Thyroid gland (tissue), 4 donors: ENCODE results near the gene USP16. TPM values are rescaled to one million over a fixed set of nuclear protein-coding genes. Genes with fewer than 3 reads are reported as not detected.
"Not testable (repeated sequence)": the region's sequence is repeated elsewhere in the genome, so short reads cannot be mapped to it uniquely, and the experiment has no call there.

Experiments used
- DNase-seq, 2 donors: peaks; one replicate each; pipeline ENCODE4 v3.0.0-alpha.2; 2019
- H3K27ac ChIP-seq, 3 donors: fragments of 200-600 bp; sonication (generic); 1 replicate in 2 of 3; 2 replicates in 1 of 3; pipeline ENCODE4 v1.5.1; 2016 to 2019; ENCODE audit warnings: mild to moderate bottlenecking in 1 of 3, moderate library complexity in 1 of 3
- H3K27me3 ChIP-seq: fragments of 200-600 bp; sonication (generic); one replicate; pipeline ENCODE4 v1.5.1; 2019
- H3K36me3 ChIP-seq, 2 donors: fragments of 200-600 bp; sonication (generic); one replicate each; pipeline ENCODE4 v1.5.1; 2016 to 2019
- H3K4me1 ChIP-seq, 2 donors: fragments of 200-600 bp; sonication (generic); one replicate each; pipeline ENCODE4 v1.5.1; 2017 to 2019
- H3K4me3 ChIP-seq, 3 donors: fragments of 200-600 bp; sonication (generic); replicated peaks in 1 of 3; 1 replicate in 2 of 3; 2 replicates in 1 of 3; pipeline ENCODE4 v1.5.1; 2016; ENCODE audit warnings: mild to moderate bottlenecking in 1 of 3
- H3K9me3 ChIP-seq: fragments of 200-600 bp; sonication (generic); one replicate; pipeline ENCODE4 v1.5.1; 2017
- POLR2A ChIP-seq, 2 donors: fragments of 450-650 bp; IDR thresholded peaks; one replicate each; pipeline ENCODE4 v1.6.1; 2017; ENCODE audit warnings: antibody characterized with exemption in 2 of 2, mild to moderate bottlenecking in 2 of 2, moderate library complexity in 1 of 2
- WGBS, 2 donors: methylation state at CpG; one replicate each; pipeline ENCODE4 v1.1.5; 2017; 5-methylcytosine and 5-hydroxymethylcytosine counted together
- intact Hi-C: fragments of 100-400 bp; cut with DNase I; formaldehyde crosslinking; loops from one replicate; pipeline ENCODE4 v1.15.1; 2023
- total RNA-seq, 4 donors: library from RNA; depleted of rRNA; stranded (reverse); fragments of >200 nt; gene quantifications; one replicate each; pipeline ENCODE4 v1.2.3, GENCODE V29; 2016
- TF ChIP-seq, protein P1 (sequence below), 6 experiments: fragments of 200-600 bp in 3 of 6; fragments of 450-650 bp in 3 of 6; sonication (generic) in 3 of 6; IDR thresholded peaks; one replicate each; pipeline ENCODE4 v1.5.1; 2016 to 2019; ENCODE audit warnings: antibody characterized with exemption in 6 of 6, mild to moderate bottlenecking in 2 of 6, inconsistent platforms in 1 of 6, moderate library complexity in 1 of 6

The USP16 gene
- total RNA-seq: 10 to 100 TPM; 40.0 to 53.4 (median 45.7) TPM

DNA sequence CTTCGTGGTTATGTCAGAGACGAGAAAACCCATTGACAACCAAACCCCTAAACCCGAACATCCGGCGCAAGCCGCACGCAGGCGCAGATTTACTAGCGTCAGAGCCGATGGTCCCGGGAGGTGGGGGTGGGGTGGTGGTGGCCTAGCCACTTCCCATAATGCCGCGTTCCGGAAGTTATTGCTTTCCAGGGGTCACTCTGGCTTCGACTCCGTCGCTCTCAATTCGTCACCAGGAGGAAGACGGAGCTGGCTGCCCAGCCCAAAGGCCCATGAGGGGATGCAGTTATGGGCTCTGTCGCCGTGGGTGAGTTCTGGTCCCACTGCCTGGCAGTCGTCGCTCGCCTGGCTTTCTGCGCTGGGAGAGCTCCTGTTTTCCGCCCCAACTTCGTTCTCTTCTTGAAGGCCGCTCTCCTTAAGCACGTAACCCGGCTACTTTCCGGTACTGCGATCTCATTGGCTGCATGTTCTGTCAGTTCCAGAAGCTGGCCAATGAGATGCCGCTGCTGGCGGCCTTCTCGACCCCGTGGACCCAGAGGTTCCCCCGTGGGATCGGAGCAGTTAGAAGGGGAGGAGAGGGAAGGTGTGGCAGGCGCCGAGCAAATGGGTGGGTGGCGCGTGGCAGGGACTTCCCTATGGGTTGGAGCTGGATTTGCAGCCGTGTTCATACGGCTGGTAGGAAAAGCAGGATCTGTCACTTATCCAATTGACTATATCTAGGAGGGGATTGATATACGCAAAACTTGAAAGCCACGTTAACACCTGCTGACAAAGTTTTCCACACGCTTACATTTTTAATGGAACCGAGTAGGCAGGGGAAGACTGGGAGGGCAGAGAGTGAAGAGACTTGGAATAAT, at the start of gene USP16:
Gene USP16 (plus strand): TSS at position 195 of the 854 bp plus-strand sequence. CDS start 3,246 bp downstream, outside the sequence.
- H3K9me3 ChIP-seq: no peaks in the 10 kb centered on the region
- H3K27me3 ChIP-seq: no peaks in the 10 kb centered on the region
- H3K4me3 ChIP-seq: peak within 1 kb of the TSS; percentile 36 to 79 (median 46)
- no peaks in the 10 kb centered on the region for H3K36me3 ChIP-seq
- peak; percentile 95 for DNase-seq
- TF ChIP-seq, protein P1, sequence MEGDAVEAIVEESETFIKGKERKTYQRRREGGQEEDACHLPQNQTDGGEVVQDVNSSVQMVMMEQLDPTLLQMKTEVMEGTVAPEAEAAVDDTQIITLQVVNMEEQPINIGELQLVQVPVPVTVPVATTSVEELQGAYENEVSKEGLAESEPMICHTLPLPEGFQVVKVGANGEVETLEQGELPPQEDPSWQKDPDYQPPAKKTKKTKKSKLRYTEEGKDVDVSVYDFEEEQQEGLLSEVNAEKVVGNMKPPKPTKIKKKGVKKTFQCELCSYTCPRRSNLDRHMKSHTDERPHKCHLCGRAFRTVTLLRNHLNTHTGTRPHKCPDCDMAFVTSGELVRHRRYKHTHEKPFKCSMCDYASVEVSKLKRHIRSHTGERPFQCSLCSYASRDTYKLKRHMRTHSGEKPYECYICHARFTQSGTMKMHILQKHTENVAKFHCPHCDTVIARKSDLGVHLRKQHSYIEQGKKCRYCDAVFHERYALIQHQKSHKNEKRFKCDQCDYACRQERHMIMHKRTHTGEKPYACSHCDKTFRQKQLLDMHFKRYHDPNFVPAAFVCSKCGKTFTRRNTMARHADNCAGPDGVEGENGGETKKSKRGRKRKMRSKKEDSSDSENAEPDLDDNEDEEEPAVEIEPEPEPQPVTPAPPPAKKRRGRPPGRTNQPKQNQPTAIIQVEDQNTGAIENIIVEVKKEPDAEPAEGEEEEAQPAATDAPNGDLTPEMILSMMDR (IDR thresholded peaks at IDR 0.05): peak in 3 of 6 experiments; percentile 29 to 41 (median 34)
- peak; percentile 43 to 60 for TF ChIP-seq POLR2A (IDR thresholded peaks at IDR 0.05)
- intact Hi-C loops: loop anchor here (5.0 kb wide), 2 partner anchors 32 to 48 kb away; partner anchors contain the start of genes CCT8 and LTN1
- peak within 1 kb of the TSS; percentile 97 to 98 (median 97) for H3K27ac ChIP-seq
- 0 to 1% methylated on average over 36 to 38 of the region's 48 CpGs for WGBS, 2 donors
- peaks cover 11 to 22% of the 10 kb centered on the region in 2 donors for H3K4me1 ChIP-seq

DNA sequence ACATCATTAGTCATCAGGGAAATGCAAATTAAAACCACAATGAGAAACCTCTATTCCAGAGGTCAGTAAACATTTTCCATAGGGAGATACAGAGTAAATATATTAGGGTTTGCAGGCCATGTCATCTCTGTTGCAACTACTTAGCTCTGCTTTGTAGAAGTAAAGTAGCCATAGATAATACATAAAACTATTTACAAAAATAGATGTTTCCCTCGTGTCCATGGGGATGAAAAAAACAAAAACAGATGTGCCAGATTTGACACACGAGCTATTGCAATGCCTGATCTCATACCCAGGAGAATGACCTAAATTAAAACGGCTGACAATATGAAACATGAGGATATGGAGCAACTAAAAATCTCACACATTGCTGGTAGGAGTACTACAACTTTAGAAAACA, 49.1 kb upstream of the USP16 start:
- no peaks in the 10 kb centered on the region for H3K9me3 ChIP-seq
- peaks cover 17 to 34% of the 10 kb centered on the region in 2 donors for H3K36me3 ChIP-seq
- H3K4me1 ChIP-seq: no peaks in the 10 kb centered on the region
- WGBS, 2 donors: 61 to 80% methylated on average over 3 of the region's 3 CpGs
- H3K27ac ChIP-seq: no peak overlapping the region
- H3K4me3 ChIP-seq: no peak overlapping the region
- no peaks in the 10 kb centered on the region for H3K27me3 ChIP-seq
- no peak for TF ChIP-seq POLR2A (IDR thresholded peaks at IDR 0.05)
- TF ChIP-seq, protein P1 (IDR thresholded peaks at IDR 0.05): no peak
- intact Hi-C loops: no loop called here
- no peak for DNase-seq

DNA sequence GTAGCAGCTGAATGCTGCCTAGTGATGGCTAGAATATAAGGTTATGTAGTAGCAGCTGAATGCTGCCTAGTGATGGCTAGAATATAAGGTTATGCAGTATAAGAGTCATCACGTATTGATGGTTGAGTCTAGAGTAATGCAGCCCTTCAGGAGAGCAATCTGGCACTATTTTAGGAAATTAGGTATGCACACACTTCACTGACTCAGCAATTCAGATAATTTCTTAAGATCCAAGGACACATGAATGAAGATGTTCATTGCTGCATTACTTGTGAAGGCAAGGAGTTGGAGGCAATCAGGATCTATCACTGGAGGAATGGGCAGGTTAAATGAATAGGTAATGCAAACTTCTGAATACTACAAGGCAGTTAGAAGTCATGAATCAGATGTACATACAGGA, 45.4 kb upstream of the USP16 start:
- no peak for TF ChIP-seq POLR2A (IDR thresholded peaks at IDR 0.05)
- H3K4me3 ChIP-seq: no peak overlapping the region
- intact Hi-C loops: no loop called here
- H3K4me1 ChIP-seq: no peaks in the 10 kb centered on the region
- H3K27ac ChIP-seq: no peak overlapping the region
- H3K9me3 ChIP-seq: no peaks in the 10 kb centered on the region
- no peaks in the 10 kb centered on the region for H3K27me3 ChIP-seq
- 100% methylated on average over 1 of the region's 1 CpG for WGBS, 2 donors
- no peak for DNase-seq
- H3K36me3 ChIP-seq: peaks cover 34 to 48% of the 10 kb centered on the region in 2 donors

DNA sequence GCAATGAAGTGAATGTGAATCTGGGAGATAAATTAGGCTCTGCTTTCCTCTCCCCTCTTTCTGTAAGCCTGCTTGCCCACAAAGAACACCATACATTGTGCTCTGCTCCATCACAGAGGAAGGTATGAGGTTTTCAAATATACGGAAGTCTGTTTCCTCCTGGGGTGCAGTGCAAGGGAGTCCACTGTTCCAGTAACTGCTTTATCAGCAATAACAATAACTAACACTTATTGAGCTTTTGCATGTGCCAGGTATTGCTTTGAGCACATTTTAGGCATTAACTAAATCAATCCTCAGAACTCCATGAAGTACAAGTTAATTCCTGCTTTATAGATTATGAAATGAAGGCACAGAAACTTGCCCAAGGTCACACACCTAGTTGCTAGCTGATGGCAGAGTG, 41.8 kb upstream of the USP16 start:
- Histone ChIP-seq H3K4me3 (no peak overlapping the region), H3K27ac (no peak overlapping the region), H3K27me3 (no peaks in the 10 kb centered on the region), H3K36me3 (peaks cover 42 to 51% of the 10 kb centered on the region in 2 donors), H3K9me3 (no peaks in the 10 kb centered on the region), H3K4me1 (no peaks in the 10 kb centered on the region)
- 96 to 100% methylated on average over 1 of the region's 1 CpG for WGBS, 2 donors
- intact Hi-C loops: no loop called here
- TF ChIP-seq, protein P1 (IDR thresholded peaks at IDR 0.05): no peak
- no peak for TF ChIP-seq POLR2A (IDR thresholded peaks at IDR 0.05)
- DNase-seq: no peak

DNA sequence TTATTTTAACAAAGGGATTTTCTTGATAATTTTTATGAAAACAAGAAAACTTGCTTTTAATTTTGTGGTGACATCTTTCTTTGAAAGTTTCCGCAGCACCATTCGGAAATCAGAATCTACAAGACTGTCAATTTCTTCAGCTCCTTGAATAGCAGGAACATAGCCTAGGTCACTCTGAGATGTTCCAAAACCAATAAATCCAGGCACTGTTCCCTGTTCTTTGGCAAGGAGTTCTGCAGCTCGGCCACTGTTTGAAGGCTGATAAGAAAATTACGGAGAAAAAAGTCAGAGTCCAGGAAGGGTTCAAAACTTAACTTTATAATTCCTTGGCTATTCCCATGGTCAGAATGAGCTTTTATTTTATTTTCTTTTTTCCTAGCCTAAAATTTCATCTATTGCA, 37.8 kb upstream of the USP16 start:
- WGBS, 2 donors: 80 to 85% methylated on average over 4 of the region's 4 CpGs
- peaks cover 16 to 22% of the 10 kb centered on the region in 2 donors for H3K36me3 ChIP-seq
- no peaks in the 10 kb centered on the region for H3K9me3 ChIP-seq
- no peaks in the 10 kb centered on the region for H3K27me3 ChIP-seq
- no peak for DNase-seq
- intact Hi-C loops: no loop called here
- H3K4me3 ChIP-seq: no peak overlapping the region
- no peak overlapping the region for H3K27ac ChIP-seq
- TF ChIP-seq POLR2A (IDR thresholded peaks at IDR 0.05): no peak
- TF ChIP-seq, protein P1 (IDR thresholded peaks at IDR 0.05): no peak
- peaks cover 4 to 11% of the 10 kb centered on the region in 2 donors for H3K4me1 ChIP-seq

DNA sequence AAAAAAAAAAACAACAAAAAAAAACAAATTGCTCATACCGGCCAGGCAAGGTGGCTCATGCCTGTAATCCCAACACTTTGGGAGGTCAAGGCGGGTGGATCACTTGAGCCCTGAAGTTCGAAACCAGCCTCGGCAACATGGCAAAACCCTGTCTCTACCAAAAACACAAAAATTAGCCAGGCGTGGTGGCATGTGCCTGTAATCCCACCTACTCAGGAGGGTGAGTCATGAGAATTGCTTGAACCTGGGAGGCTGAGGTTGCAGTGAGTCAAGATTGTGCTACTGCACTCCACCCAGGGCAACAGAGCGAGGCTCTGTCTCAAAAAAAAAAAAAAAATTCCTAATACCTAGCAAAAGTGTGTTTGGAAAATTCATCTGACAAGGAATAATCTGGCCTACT, 36.3 kb upstream of the USP16 start:
- H3K27me3 ChIP-seq, DNase-seq, H3K4me3 ChIP-seq, intact Hi-C loops, H3K27ac ChIP-seq, H3K9me3 ChIP-seq: not testable (repeated sequence)
- peaks cover 9 to 14% of the 10 kb centered on the region in 2 donors for H3K4me1 ChIP-seq
- WGBS, 2 donors: 95 to 96% methylated on average over 6 of the region's 6 CpGs
- peaks cover 9 to 15% of the 10 kb centered on the region in 2 donors for H3K36me3 ChIP-seq
